GM12878 (cell line): Measurements from ENCODE around the gene MRPS25. TPM values are rescaled to one million over a fixed set of nuclear protein-coding genes. Genes with fewer than 3 reads are reported as not detected.
A peak's percentile ranks its signal among the peaks of the same experiment; 100 is the strongest.

Source experiments
- BCL11A ChIP-seq: IDR thresholded peaks from 2 replicates; pipeline ENCODE4 v1.6.1; 2011; ENCODE audit warnings: low read depth, low read length
- BMI1 ChIP-seq: fragments of 450-650 bp; IDR thresholded peaks from 2 replicates; pipeline ENCODE4 v1.6.1; 2016; ENCODE audit warnings: mild to moderate bottlenecking, moderate library complexity, borderline replicate concordance
- DPF2 ChIP-seq: fragments of 450-650 bp; IDR thresholded peaks from 2 replicates; pipeline ENCODE4 v1.6.1; 2017; ENCODE audit warnings: mild to moderate bottlenecking
- EED ChIP-seq: sonication (generic); IDR thresholded peaks from 2 replicates; pipeline ENCODE4 v1.6.1; 2016; ENCODE audit warnings: antibody characterized with exemption, low read depth
- ESRRA ChIP-seq: IDR thresholded peaks from 2 replicates; pipeline ENCODE4 v1.6.1; 2012; ENCODE audit warnings: mild to moderate bottlenecking, low read length, improper control_type of control experiment
- ETV6 ChIP-seq, 2 experiments: fragments of 450-650 bp in 1 of 2; IDR thresholded peaks in 1 of 2; conservative IDR thresholded peaks in 1 of 2; 2 replicates each; pipeline ENCODE4 v1.6.1; 2014; ENCODE audit warnings: antibody characterized with exemption in 1 of 2, borderline replicate concordance in 1 of 2, low read depth in 1 of 2, mild to moderate bottlenecking in 1 of 2, moderate library complexity in 1 of 2
- GATAD2B ChIP-seq: fragments of 450-650 bp; conservative IDR thresholded peaks from 2 replicates; pipeline ENCODE4 v1.6.1; 2017; ENCODE audit warnings: low read depth, mild to moderate bottlenecking, moderate library complexity
- IRF4 ChIP-seq: IDR thresholded peaks from 2 replicates; pipeline ENCODE4 v1.6.1; 2011; ENCODE audit warnings: low read depth, low read length
- LARP7 ChIP-seq: fragments of 450-650 bp; IDR thresholded peaks from 2 replicates; pipeline ENCODE4 v1.6.1; 2017; ENCODE audit warnings: mild to moderate bottlenecking
- MXI1 ChIP-seq: fragments of 150-350 bp; IDR thresholded peaks from 2 replicates; pipeline ENCODE4 v1.6.1; 2011; ENCODE audit warnings: low read depth, mild to moderate bottlenecking, inconsistent platforms, low read length, improper control_type of control experiment
- NBN ChIP-seq: fragments of 450-650 bp; IDR thresholded peaks from 2 replicates; pipeline ENCODE4 v1.6.1; 2016
- PKNOX1 ChIP-seq: fragments of 450-650 bp; IDR thresholded peaks from 2 replicates; pipeline ENCODE4 v1.6.1; 2016; ENCODE audit warnings: mild to moderate bottlenecking
- POLR2AphosphoS5 ChIP-seq: IDR thresholded peaks from 2 replicates; pipeline ENCODE4 v1.6.1; 2011; ENCODE audit warnings: mild to moderate bottlenecking, low read length, inconsistent platforms
- PRDM15 ChIP-seq: fragments of 450-650 bp; formaldehyde crosslinking; IDR thresholded peaks from 2 replicates; pipeline ENCODE4 v1.4.0; 2020; ENCODE audit warnings: mild to moderate bottlenecking, moderate library complexity
- RAD21 ChIP-seq: IDR thresholded peaks from 2 replicates; pipeline ENCODE4 v1.6.1; 2011; ENCODE audit warnings: mild to moderate bottlenecking, low read depth, low read length, moderate library complexity; ENCODE audit not compliant: insufficient read depth
- RUNX3 ChIP-seq: IDR thresholded peaks from 2 replicates; pipeline ENCODE4 v1.6.1; 2012; ENCODE audit warnings: low read length, inconsistent platforms
- SIX5 ChIP-seq: IDR thresholded peaks from 2 replicates; pipeline ENCODE4 v1.6.1; 2011; ENCODE audit warnings: mild to moderate bottlenecking, low read depth, low read length, moderate library complexity; ENCODE audit not compliant: severe bottlenecking
- SMC3 ChIP-seq: IDR thresholded peaks from 2 replicates; pipeline ENCODE4 v1.6.1; 2011; ENCODE audit warnings: low read length, improper control_type of control experiment, borderline replicate concordance
- SPI1 ChIP-seq: IDR thresholded peaks from 2 replicates; pipeline ENCODE4 v1.6.1; 2011; ENCODE audit warnings: low read depth, mild to moderate bottlenecking, low read length, moderate library complexity, borderline replicate concordance; ENCODE audit not compliant: insufficient read depth
- SREBF2 ChIP-seq: IDR thresholded peaks from 2 replicates; pipeline ENCODE4 v1.6.1; 2012; ENCODE audit warnings: mild to moderate bottlenecking, low read length
- polyA plus RNA-seq, 11 experiments: library from polyadenylated mRNA; depleted of rRNA in 4 of 11; unstranded in 6 of 11; stranded (reverse) in 5 of 11; fragments of >200 nt; fragmentation: Nextera tagmentation in 4 of 11; fragmentation: Illumina TruSeq in 1 of 11; extraction: Ambion mirVana in 4 of 11; extraction: Trizol in 1 of 11; gene quantifications; 1 replicate in 1 of 11; 2 replicates in 10 of 11; pipeline versions ENCODE4 v1.2.1 to v1.2.3, GENCODE V29; 2011 to 2016; ENCODE audit warnings: inconsistent platforms in 2 of 11, missing spikeins in 2 of 11, low read depth in 1 of 11
- total RNA-seq, 4 experiments: library from RNA; depleted of rRNA in 3 of 4; stranded (reverse); fragments of >200 nt in 3 of 4; fragmentation: Illumina TruSeq in 1 of 4; extraction: Trizol in 1 of 4; gene quantifications; 2 replicates each; pipeline versions ENCODE4 v1.2.1 to v1.2.3, GENCODE V29; 2013 to 2021
- TF ChIP-seq, protein P1 (sequence below): fragments of 450-650 bp; IDR thresholded peaks from 2 replicates; pipeline ENCODE4 v1.6.1; 2018; ENCODE audit warnings: mild to moderate bottlenecking, low read depth, moderate library complexity; ENCODE audit not compliant: partially characterized antibody
- TF ChIP-seq, protein P2 (sequence below): fragments of 450-650 bp; IDR thresholded peaks from 2 replicates; pipeline ENCODE4 v1.6.1; 2017; ENCODE audit warnings: mild to moderate bottlenecking

The MRPS25 gene
- total and polyA plus RNA-seq, 10 of the 15 experiments (the other 5 are each of a cell fraction or from before 2014, with no cell fraction given): 17.0 to 114 (median 62.2) TPM

DNA sequence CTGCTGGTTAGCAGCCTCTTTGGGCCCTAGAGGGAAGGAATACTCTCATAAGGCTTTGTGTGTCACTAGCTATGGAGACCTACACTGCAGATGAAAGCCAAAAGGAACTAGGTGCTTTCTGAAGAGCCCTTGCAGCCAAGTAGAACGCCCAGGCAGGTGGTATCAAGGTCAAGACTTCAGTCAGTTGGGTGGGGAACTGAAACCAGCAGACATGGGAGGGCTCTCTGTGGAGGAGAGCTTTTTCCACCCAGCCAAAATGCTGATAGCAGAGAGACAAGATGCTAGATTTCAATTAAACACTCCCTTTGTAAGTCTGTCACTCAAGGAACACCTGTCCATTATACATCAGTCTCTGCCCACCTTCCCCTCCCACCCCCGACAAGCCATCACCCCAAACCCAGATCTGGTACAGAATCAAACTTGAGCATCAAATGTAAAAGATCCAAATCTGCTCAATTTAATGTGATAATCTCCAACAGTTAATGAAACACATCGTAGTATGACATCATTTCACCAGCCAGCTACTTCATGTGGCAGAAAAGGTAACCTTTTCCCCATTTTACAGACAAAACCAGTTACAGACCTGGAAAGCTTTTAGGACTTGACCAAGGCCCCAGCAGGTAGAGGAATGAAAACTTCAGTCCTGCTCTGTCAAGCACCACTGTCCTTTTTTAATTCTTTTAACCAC is 14.6 kb downstream of the MRPS25 start (continued):
- TF ChIP-seq POLR2AphosphoS5 (peak; percentile 24; the same call in 1 of the 2 replicates), SREBF2 (no peak), DPF2 (peak; percentile 93), GATAD2B (peak; percentile 57; the same call in 1 of the 2 replicates), RUNX3 (peak; percentile 62), PRDM15 (CRISPR knock-in tag) (no peak), SPI1 (peak; percentile 100), BCL11A (peak; percentile 56; the same call in 1 of the 2 replicates), NBN (no peak), LARP7 (no peak), BMI1 (no peak), EED (peak; percentile 52; the same call in 1 of the 2 replicates), ESRRA (peak; percentile 94; the same call in 1 of the 2 replicates), SIX5 (no peak), IRF4 (peak; percentile 97), PKNOX1 (peak; percentile 91), RAD21 (no peak), SMC3 (no peak), MXI1 (no peak), ETV6 (conservative IDR thresholded peaks at IDR 0.05 in 1 of 2, IDR thresholded peaks at IDR 0.05 in 1 of 2; ENCODE audit: borderline replicate concordance in 1 of 2, low read depth in 1 of 2) (0 out of 4 replicates have a peak, but pooled peaks of 1 of the 2 experiments have one; percentile 49)
- TF ChIP-seq, protein P1, sequence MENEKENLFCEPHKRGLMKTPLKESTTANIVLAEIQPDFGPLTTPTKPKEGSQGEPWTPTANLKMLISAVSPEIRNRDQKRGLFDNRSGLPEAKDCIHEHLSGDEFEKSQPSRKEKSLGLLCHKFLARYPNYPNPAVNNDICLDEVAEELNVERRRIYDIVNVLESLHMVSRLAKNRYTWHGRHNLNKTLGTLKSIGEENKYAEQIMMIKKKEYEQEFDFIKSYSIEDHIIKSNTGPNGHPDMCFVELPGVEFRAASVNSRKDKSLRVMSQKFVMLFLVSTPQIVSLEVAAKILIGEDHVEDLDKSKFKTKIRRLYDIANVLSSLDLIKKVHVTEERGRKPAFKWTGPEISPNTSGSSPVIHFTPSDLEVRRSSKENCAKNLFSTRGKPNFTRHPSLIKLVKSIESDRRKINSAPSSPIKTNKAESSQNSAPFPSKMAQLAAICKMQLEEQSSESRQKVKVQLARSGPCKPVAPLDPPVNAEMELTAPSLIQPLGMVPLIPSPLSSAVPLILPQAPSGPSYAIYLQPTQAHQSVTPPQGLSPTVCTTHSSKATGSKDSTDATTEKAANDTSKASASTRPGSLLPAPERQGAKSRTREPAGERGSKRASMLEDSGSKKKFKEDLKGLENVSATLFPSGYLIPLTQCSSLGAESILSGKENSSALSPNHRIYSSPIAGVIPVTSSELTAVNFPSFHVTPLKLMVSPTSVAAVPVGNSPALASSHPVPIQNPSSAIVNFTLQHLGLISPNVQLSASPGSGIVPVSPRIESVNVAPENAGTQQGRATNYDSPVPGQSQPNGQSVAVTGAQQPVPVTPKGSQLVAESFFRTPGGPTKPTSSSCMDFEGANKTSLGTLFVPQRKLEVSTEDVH: no peak
- TF ChIP-seq, protein P2, sequence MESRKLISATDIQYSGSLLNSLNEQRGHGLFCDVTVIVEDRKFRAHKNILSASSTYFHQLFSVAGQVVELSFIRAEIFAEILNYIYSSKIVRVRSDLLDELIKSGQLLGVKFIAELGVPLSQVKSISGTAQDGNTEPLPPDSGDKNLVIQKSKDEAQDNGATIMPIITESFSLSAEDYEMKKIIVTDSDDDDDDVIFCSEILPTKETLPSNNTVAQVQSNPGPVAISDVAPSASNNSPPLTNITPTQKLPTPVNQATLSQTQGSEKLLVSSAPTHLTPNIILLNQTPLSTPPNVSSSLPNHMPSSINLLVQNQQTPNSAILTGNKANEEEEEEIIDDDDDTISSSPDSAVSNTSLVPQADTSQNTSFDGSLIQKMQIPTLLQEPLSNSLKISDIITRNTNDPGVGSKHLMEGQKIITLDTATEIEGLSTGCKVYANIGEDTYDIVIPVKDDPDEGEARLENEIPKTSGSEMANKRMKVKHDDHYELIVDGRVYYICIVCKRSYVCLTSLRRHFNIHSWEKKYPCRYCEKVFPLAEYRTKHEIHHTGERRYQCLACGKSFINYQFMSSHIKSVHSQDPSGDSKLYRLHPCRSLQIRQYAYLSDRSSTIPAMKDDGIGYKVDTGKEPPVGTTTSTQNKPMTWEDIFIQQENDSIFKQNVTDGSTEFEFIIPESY: no peak
